GM23248 (cell line): ENCODE data around the gene LCN12. TPM values are rescaled to one million over a fixed set of nuclear protein-coding genes. Genes with fewer than 3 reads are reported as not detected.

ENCODE experiments used
- DNase-seq: peaks from one replicate; pipeline ENCODE4 v3.0.0-alpha.2; 2015
- H2AFZ ChIP-seq: fragments of 200-600 bp; sonication (generic); 2 replicates; pipeline ENCODE4 v1.6.1; 2016; ENCODE audit warnings: antibody characterized with exemption
- H3F3A ChIP-seq: fragments of 200-600 bp; sonication (generic); 2 replicates; pipeline ENCODE4 v1.6.1; 2016; ENCODE audit warnings: mild to moderate bottlenecking, antibody characterized with exemption, mixed run types; ENCODE audit not compliant: insufficient read depth
- H3K27ac ChIP-seq: fragments of 200-600 bp; sonication (generic); 2 replicates; pipeline ENCODE4 v1.5.1; 2016; ENCODE audit warnings: mild to moderate bottlenecking
- H3K27me3 ChIP-seq: fragments of 200-600 bp; sonication (generic); replicated peaks from 2 replicates; pipeline ENCODE4 v1.6.1; 2016; ENCODE audit warnings: mild to moderate bottlenecking; ENCODE audit not compliant: insufficient read depth
- H3K36me3 ChIP-seq: fragments of 200-600 bp; sonication (generic); 2 replicates; pipeline ENCODE4 v1.6.1; 2016; ENCODE audit warnings: low read depth, mild to moderate bottlenecking
- H3K4me1 ChIP-seq: fragments of 200-600 bp; sonication (generic); 2 replicates; pipeline ENCODE4 v1.6.1; 2016; ENCODE audit warnings: mild to moderate bottlenecking; ENCODE audit not compliant: insufficient read depth
- H3K4me2 ChIP-seq: fragments of 200-600 bp; sonication (generic); one replicate; pipeline ENCODE4 v1.6.1; 2016; ENCODE audit warnings: mild to moderate bottlenecking; ENCODE audit not compliant: unreplicated experiment
- H3K4me3 ChIP-seq: fragments of 200-600 bp; sonication (generic); 2 replicates; pipeline ENCODE4 v1.5.1; 2016; ENCODE audit warnings: mild to moderate bottlenecking
- H3K79me2 ChIP-seq: fragments of 200-600 bp; sonication (generic); 2 replicates; pipeline ENCODE4 v1.6.1; 2016; ENCODE audit warnings: mild to moderate bottlenecking; ENCODE audit not compliant: insufficient read depth
- H3K9ac ChIP-seq: fragments of 200-600 bp; sonication (generic); 2 replicates; pipeline ENCODE4 v1.6.1; 2016; ENCODE audit warnings: mild to moderate bottlenecking
- H3K9me2 ChIP-seq: fragments of 200-600 bp; sonication (generic); 2 replicates; pipeline ENCODE4 v1.6.1; 2016; ENCODE audit warnings: mixed run types, mild to moderate bottlenecking, moderate library complexity; ENCODE audit not compliant: insufficient read depth
- H3K9me3 ChIP-seq: fragments of 200-600 bp; sonication (generic); one replicate; pipeline ENCODE4 v1.6.1; 2017; ENCODE audit warnings: low read depth
- H4K20me1 ChIP-seq: fragments of 200-600 bp; sonication (generic); 2 replicates; pipeline ENCODE4 v1.6.0; 2016; ENCODE audit not compliant: insufficient read depth
- EZH2 ChIP-seq: fragments of 200-600 bp; sonication (generic); IDR thresholded peaks from 2 replicates; pipeline ENCODE4 v1.6.1; 2018; ENCODE audit warnings: antibody characterized with exemption, mild to moderate bottlenecking; ENCODE audit not compliant: insufficient read depth, poor library complexity, severe bottlenecking
- EZH2phosphoT487 ChIP-seq: fragments of 200-600 bp; sonication (generic); IDR thresholded peaks from 2 replicates; pipeline ENCODE4 v1.6.1; 2018; ENCODE audit warnings: antibody characterized with exemption, moderate library complexity, mild to moderate bottlenecking, low read depth; ENCODE audit not compliant: insufficient read depth
- WGBS, 2 experiments: methylation state at CpG; one replicate each; pipeline ENCODE4 v1.1.6; 2015 to 2017; ENCODE audit warnings: low lambda C conversion rate in 2 of 2, low coverage in 1 of 2; ENCODE audit errors: missing lambda C conversion rate in 2 of 2; 5-methylcytosine and 5-hydroxymethylcytosine counted together
- in situ Hi-C: fragments of 300-500 bp; cut with MboI; formaldehyde crosslinking; loops from 2 replicates; pipeline ENCODE4 v1.15.0; 2020
- polyA plus RNA-seq: library from polyadenylated mRNA; unstranded; fragments of >200 nt; fragmentation: Nextera tagmentation; extraction: Ambion mirVana; gene quantifications from 2 replicates; pipeline ENCODE4 v1.2.1, GENCODE V29; 2016
- total RNA-seq: library from RNA; depleted of rRNA; stranded (reverse); fragments of >200 nt; shearing (Covaris generic); gene quantifications from 2 replicates; pipeline ENCODE4 v1.2.3, GENCODE V29; 2014

Gene LCN12
- total and polyA plus RNA-seq, 2 experiments from 2014 or later = not detected

GRCh38 chr9:136925414-136926153 is 26.5 kb upstream of the LCN12 start:
- Histone ChIP-seq H3K4me2 (no peak overlapping the region), H3K9ac (no peak overlapping the region), H4K20me1 (no peaks in the 10 kb centered on the region), H3K27me3 (no peaks in the 10 kb centered on the region), H3K79me2 (no peaks in the 10 kb centered on the region), H3K9me2 (no peaks in the 10 kb centered on the region), H3K9me3 (no peaks in the 10 kb centered on the region), H3F3A (no peaks in the 10 kb centered on the region), H3K27ac (no peak overlapping the region), H2AFZ (no peak overlapping the region), H3K4me3 (no peak overlapping the region), H3K4me1 (no peaks in the 10 kb centered on the region), H3K36me3 (no peaks in the 10 kb centered on the region)
- in situ Hi-C loops = no loop called here
- DNase-seq = no peak
- TF ChIP-seq EZH2 = no peak
- no peak for TF ChIP-seq EZH2phosphoT487
- 88 to 90% methylated on average over 33 of the region's 33 CpGs for WGBS, 2 experiments

- WGBS, 2 experiments = 88 to 90% methylated on average over 9 of the region's 9 CpGs
- H2AFZ ChIP-seq = no peak overlapping the region
- no peaks in the 10 kb centered on the region for H3K9me3 ChIP-seq
- no peaks in the 10 kb centered on the region for H3K79me2 ChIP-seq
- H3K9me2 ChIP-seq = no peaks in the 10 kb centered on the region
- no peaks in the 10 kb centered on the region for H3K27me3 ChIP-seq
- DNase-seq = no peak
- no peak overlapping the region for H3K4me3 ChIP-seq
- no peaks in the 10 kb centered on the region for H3K4me1 ChIP-seq
- in situ Hi-C loops = no loop called here
- no peak overlapping the region for H3K27ac ChIP-seq
- no peak overlapping the region for H3K9ac ChIP-seq
- no peaks in the 10 kb centered on the region for H3F3A ChIP-seq
- H3K4me2 ChIP-seq = no peak overlapping the region
- no peaks in the 10 kb centered on the region for H3K36me3 ChIP-seq
- H4K20me1 ChIP-seq = no peaks in the 10 kb centered on the region
- TF ChIP-seq EZH2phosphoT487 = no peak
- TF ChIP-seq EZH2 = no peak
Measured at GRCh38 chr9:136926154-136926704, 25.8 kb upstream of the LCN12 start.

- in situ Hi-C loops = no loop called here
- 89 to 90% methylated on average over 13 of the region's 13 CpGs for WGBS, 2 experiments
Measured at GRCh38 chr9:136926749-136927148, 25.3 kb upstream of the LCN12 start.

GRCh38 chr9:136927343-136928271 is 24.5 kb upstream of the LCN12 start:
- Histone ChIP-seq H2AFZ (no peak overlapping the region), H3K9me3 (no peaks in the 10 kb centered on the region), H3K4me1 (no peaks in the 10 kb centered on the region), H3K9ac (no peak overlapping the region), H3K27me3 (no peaks in the 10 kb centered on the region), H3K4me2 (no peak overlapping the region), H3K9me2 (no peaks in the 10 kb centered on the region), H3K27ac (no peak overlapping the region), H3K79me2 (no peaks in the 10 kb centered on the region), H3K36me3 (no peaks in the 10 kb centered on the region), H3K4me3 (no peak overlapping the region), H4K20me1 (no peaks in the 10 kb centered on the region), H3F3A (no peaks in the 10 kb centered on the region)
- in situ Hi-C loops = no loop called here
- DNase-seq = no peak
- WGBS, 2 experiments = 90 to 93% methylated on average over 23 of the region's 23 CpGs
- TF ChIP-seq EZH2 (no peak), EZH2phosphoT487 (no peak)

More at GRCh38 chr9:136926749-136927148, 25.3 kb upstream of the LCN12 start:
- no peaks in the 10 kb centered on the region for H3K9me3 ChIP-seq
- H3K9ac ChIP-seq = no peak overlapping the region
- H3K27ac ChIP-seq = no peak overlapping the region
- H3K9me2 ChIP-seq = no peaks in the 10 kb centered on the region
- no peak for DNase-seq
- no peaks in the 10 kb centered on the region for H3F3A ChIP-seq
- H3K79me2 ChIP-seq = no peaks in the 10 kb centered on the region
- no peak overlapping the region for H3K4me3 ChIP-seq
- no peak overlapping the region for H3K4me2 ChIP-seq
- no peak overlapping the region for H2AFZ ChIP-seq
- H3K36me3 ChIP-seq = no peaks in the 10 kb centered on the region
- no peaks in the 10 kb centered on the region for H3K4me1 ChIP-seq
- H3K27me3 ChIP-seq = no peaks in the 10 kb centered on the region
- no peaks in the 10 kb centered on the region for H4K20me1 ChIP-seq
- TF ChIP-seq EZH2phosphoT487 (no peak), EZH2 (no peak)
